Kasumi-1 (cell line): Measurements from ENCODE around the gene TMED7.

Experiments
- DNase-seq, 2 experiments: peaks; one replicate each; lab custom pipeline; 2025; lab: John Stamatoyannopoulos, UW

Gene TMED7

GRCh38 chr5:115627295-115627865 is 1.5 kb upstream of the TMED7 start:
- no peak for DNase-seq

GRCh38 chr5:115626445-115626823 is 598 bp upstream of the TMED7 start:
- peak in 1 of 2 experiments; percentile 59 for DNase-seq

GRCh38 chr5:115624994-115625393 is 842 bp downstream of the TMED7 start:
- DNase-seq: peak in 1 of 2 experiments; percentile 29

GRCh38 chr5:115623658-115624057 is 2.2 kb downstream of the TMED7 start:
- DNase-seq: no peak

- DNase-seq: no peak
Measured at GRCh38 chr5:115621365-115621900, 4.4 kb downstream of the TMED7 start.

- no peak for DNase-seq
Measured at GRCh38 chr5:115616892-115617291, 8.9 kb downstream of the TMED7 start.

GRCh38 chr5:115616472-115616871 is 9.4 kb downstream of the TMED7 start:
- no peak for DNase-seq

GRCh38 chr5:115611873-115612272 is 14.0 kb downstream of the TMED7 start:
- no peak for DNase-seq

- DNase-seq: no peak
Measured at GRCh38 chr5:115607935-115608334, 17.9 kb downstream of the TMED7 start.

- DNase-seq: no peak
Measured at GRCh38 chr5:115605436-115605835, 20.4 kb downstream of the TMED7 start.

GRCh38 chr5:115602591-115603125 is 23.2 kb downstream of the TMED7 start:
- DNase-seq: no peak

GRCh38 chr5:115601701-115602590 is 23.9 kb downstream of the TMED7 start, which contains the start of gene TICAM2:
Gene TICAM2 (minus strand): TSS chr5:115602479. CDS start chr5:115581256, 21,223 bp downstream.
- DNase-seq: peak; percentile 33 to 34

- DNase-seq: no peak
Measured at GRCh38 chr5:115600766-115601165, 25.1 kb downstream of the TMED7 start.

GRCh38 chr5:115599924-115600323 is 25.9 kb downstream of the TMED7 start:
- DNase-seq: no peak

- DNase-seq: peak; percentile 26 to 37
Measured at GRCh38 chr5:115599502-115599901, 26.3 kb downstream of the TMED7 start.

GRCh38 chr5:115594128-115595047 is 31.4 kb downstream of the TMED7 start:
- no peak for DNase-seq

GRCh38 chr5:115589043-115589442 is 36.8 kb downstream of the TMED7 start:
- DNase-seq: no peak

- DNase-seq: no peak
Measured at GRCh38 chr5:115588640-115589039, 37.2 kb downstream of the TMED7 start.

GRCh38 chr5:115586525-115587146 is 39.2 kb downstream of the TMED7 start:
- peak; percentile 44 to 73 for DNase-seq

GRCh38 chr5:115585265-115585664 is 40.6 kb downstream of the TMED7 start:
- no peak for DNase-seq

GRCh38 chr5:115584501-115584900 is 41.3 kb downstream of the TMED7 start:
- no peak for DNase-seq
